ENCODE results near the gene ICAM5. TPM values are rescaled to one million over a fixed set of nuclear protein-coding genes. Genes with fewer than 3 reads are reported as not detected.
"Not testable (repeated sequence)": the region's sequence is repeated elsewhere in the genome, so short reads cannot be mapped to it uniquely, and the experiment has no call there.

Gene ICAM5
- total RNA-seq, 1 donor from 2014 or later: 0.38 TPM

DNA sequence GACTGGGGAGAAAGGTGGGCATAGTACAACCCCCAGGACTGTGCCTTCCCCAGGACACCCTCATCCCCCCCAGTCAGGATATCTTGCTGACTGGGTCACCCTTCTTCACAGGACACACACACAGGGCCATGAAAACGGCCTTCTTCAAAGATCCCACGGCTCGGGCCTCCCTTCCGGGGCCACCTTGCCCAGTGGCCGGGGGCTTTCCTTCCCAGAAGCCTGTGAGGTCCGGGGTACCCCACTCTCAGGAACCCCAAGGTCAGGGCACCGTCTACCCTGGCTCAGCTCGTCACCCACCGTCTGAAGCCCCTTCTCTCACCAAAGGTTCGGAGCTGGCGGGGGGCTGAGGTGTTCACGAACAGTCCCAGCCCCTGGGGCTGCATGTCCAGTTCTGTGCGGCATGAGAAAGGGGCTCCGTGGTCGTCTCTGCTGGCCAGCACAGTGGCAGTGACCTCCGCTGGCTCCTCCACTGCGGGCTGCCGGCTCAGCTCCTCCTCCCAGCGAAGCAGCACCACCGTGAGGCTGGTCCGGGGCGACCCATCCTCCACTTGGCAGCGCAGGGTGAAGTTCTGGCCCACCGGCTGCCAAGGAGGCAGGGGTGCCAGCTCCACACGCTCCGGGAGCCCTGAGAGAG, 45.7 kb downstream of the ICAM5 start:
- H3K4me3 ChIP-seq (ENCODE audit: low read depth, low read length): no peak overlapping the region
- no peaks in the 10 kb centered on the region for H3K36me3 ChIP-seq (ENCODE audit: control insufficient read depth, insufficient read depth, low read length)
- DNase-seq (ENCODE audit: low read depth): no peak
- TF ChIP-seq CTCF (IDR thresholded peaks at IDR 0.05; ENCODE audit: insufficient read depth, low read length, poor library complexity, severe bottlenecking): no peak
- H3K27me3 ChIP-seq (ENCODE audit: control insufficient read depth, insufficient read depth, low read length): no peaks in the 10 kb centered on the region

GRCh38 chr19:10336725-10337124, 47.0 kb downstream of the ICAM5 start:
- not testable (repeated sequence) for H3K36me3 ChIP-seq (ENCODE audit: control insufficient read depth, insufficient read depth, low read length); DNase-seq (ENCODE audit: low read depth); H3K27me3 ChIP-seq (ENCODE audit: control insufficient read depth, insufficient read depth, low read length); H3K4me3 ChIP-seq (ENCODE audit: low read depth, low read length)

- TF ChIP-seq CTCF (IDR thresholded peaks at IDR 0.05; ENCODE audit: insufficient read depth, low read length, poor library complexity, severe bottlenecking): no peak
- Histone ChIP-seq H3K4me3 (ENCODE audit: low read depth, low read length) (no peak overlapping the region), H3K36me3 (ENCODE audit: control insufficient read depth, insufficient read depth, low read length) (no peaks in the 10 kb centered on the region)
Observed at GRCh38 chr19:10338940-10339339, 49.2 kb downstream of the ICAM5 start.

DNA sequence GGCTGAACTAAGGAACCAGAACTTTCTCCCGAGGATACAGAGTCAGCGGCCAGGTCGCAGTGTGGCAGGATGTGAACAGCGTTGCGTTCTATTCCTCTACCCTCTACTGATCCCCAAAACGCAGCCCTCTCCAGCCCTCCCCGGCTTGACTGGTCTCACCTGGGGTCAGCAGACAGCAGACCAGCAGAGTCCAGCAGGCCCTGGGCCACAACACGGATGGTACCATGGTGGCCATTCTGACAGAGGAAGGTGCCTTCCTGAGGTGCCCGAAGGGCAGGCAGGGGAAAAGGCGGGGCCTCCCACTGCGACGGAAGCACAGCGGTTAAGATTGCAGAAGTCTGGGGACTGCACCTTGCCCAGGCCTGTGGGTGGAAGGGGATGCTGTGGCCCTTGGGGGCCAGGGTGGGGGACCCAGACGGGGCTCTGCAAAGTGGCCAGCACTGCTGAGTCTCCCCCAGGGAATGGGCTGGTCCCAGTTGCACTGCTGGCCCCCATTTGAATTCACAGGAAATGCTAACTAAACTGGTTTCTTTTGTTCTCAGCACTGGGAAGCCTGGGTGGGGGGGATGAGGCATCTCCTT, 49.7 kb downstream of the ICAM5 start, which contains the start of gene ICAM3:
Gene ICAM3, minus strand, starts transcription at position 245 of the 581 bp plus-strand sequence. Its CDS starts 10 bp downstream, at position 235.
- no peak for TF ChIP-seq CTCF (IDR thresholded peaks at IDR 0.05; ENCODE audit: insufficient read depth, low read length, poor library complexity, severe bottlenecking)
- H3K36me3 ChIP-seq (ENCODE audit: control insufficient read depth, insufficient read depth, low read length): no peaks in the 10 kb centered on the region
- H3K4me3 ChIP-seq (ENCODE audit: low read depth, low read length): no peak within 1 kb of the TSS
- no peaks in the 10 kb centered on the region for H3K27me3 ChIP-seq (ENCODE audit: control insufficient read depth, insufficient read depth, low read length)
- DNase-seq (ENCODE audit: low read depth): no peak

More at GRCh38 chr19:10338940-10339339, 49.2 kb downstream of the ICAM5 start:
- no peaks in the 10 kb centered on the region for H3K27me3 ChIP-seq (ENCODE audit: control insufficient read depth, insufficient read depth, low read length)
- DNase-seq (ENCODE audit: low read depth): no peak

DNA sequence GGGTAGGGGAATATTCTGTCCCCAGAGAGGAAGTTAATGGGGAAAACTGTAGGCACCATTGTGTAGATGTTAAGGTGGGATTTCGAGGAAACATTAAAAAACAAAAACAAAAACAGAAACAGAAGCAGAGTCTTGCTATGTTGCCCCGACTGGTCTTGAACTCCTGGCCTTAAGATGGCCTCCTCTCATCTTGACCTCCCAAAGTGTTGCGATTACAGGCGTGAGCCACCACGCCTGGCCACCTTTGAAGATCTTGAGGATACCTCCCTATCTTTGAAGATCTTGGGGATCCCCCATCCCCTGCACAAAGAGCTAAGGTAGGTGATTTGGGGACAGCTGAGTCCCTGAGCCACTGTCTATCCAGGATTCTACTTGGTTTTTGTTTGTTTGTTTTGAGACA, 50.2 kb downstream of the ICAM5 start:
- H3K27me3 ChIP-seq (ENCODE audit: control insufficient read depth, insufficient read depth, low read length): no peaks in the 10 kb centered on the region
- H3K36me3 ChIP-seq (ENCODE audit: control insufficient read depth, insufficient read depth, low read length): no peaks in the 10 kb centered on the region
- no peak overlapping the region for H3K4me3 ChIP-seq (ENCODE audit: low read depth, low read length)
- no peak for DNase-seq (ENCODE audit: low read depth)
- no peak for TF ChIP-seq CTCF (IDR thresholded peaks at IDR 0.05; ENCODE audit: insufficient read depth, low read length, poor library complexity, severe bottlenecking)

DNA sequence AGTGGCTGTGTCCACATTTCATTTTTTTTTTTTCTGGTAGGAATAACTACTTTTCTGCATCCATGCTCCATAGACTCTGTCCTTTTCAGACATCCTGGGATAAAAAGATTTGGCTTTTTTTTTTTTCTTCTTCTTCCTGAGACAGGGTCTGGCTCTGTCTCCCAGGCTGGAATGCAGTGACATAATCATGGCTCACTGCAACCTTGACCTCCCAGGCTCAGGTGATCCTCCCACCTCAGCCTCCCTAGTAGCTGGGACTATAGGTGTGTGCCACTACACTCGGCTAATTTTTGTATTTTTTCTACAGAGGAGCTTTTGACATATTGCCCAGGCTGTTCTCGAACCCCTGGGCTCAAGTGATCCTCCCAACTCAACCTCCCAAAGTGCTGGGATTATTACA, 53.7 kb downstream of the ICAM5 start:
- DNase-seq (ENCODE audit: low read depth): no peak
- H3K36me3 ChIP-seq (ENCODE audit: control insufficient read depth, insufficient read depth, low read length): no peaks in the 10 kb centered on the region
- H3K4me3 ChIP-seq (ENCODE audit: low read depth, low read length): no peak overlapping the region
- no peaks in the 10 kb centered on the region for H3K27me3 ChIP-seq (ENCODE audit: control insufficient read depth, insufficient read depth, low read length)
- TF ChIP-seq CTCF (IDR thresholded peaks at IDR 0.05; ENCODE audit: insufficient read depth, low read length, poor library complexity, severe bottlenecking): no peak
